Keratinocyte (primary cell): ENCODE results near the gene APEH.

Experiments
- CTCF ChIP-seq, 3 experiments: IDR thresholded peaks in 1 of 3; conservative IDR thresholded peaks in 1 of 3; optimal IDR thresholded peaks in 1 of 3; 2 replicates in 2 of 3; 3 replicates in 1 of 3; pipeline versions ENCODE3 to v1.5.1; 2011; ENCODE audit warnings: low read length in 3 of 3, mild to moderate bottlenecking in 3 of 3, moderate library complexity in 2 of 3, control low read depth in 1 of 3, inconsistent platforms in 1 of 3; ENCODE audit not compliant: insufficient read depth in 2 of 3; ENCODE audit errors: extremely low read depth in 1 of 3
- EZH2 ChIP-seq: IDR thresholded peaks from one replicate; pipeline ENCODE4 v1.6.1; 2012; ENCODE audit warnings: inconsistent platforms, mild to moderate bottlenecking, low read length, moderate library complexity

DNA sequence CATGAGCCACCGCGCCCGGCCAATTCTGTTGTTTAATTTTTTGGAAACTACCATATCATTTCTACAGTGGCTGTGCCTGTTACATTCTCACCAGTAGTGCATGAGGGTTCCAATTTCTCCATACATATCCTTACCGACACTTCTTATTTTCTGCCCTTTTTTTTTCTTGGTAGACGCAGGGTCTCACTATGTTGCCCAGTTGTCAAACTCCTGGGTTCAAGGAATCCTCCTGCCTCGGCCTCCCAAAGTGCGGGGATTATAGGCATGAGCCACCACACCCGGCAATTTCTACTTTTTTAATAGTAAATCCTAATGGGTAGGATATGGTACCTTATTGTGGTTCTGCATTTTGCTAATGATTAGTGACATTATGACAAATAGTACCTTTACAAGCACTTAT lies 35.7 kb downstream of the APEH start:
- no peak for TF ChIP-seq CTCF (optimal IDR thresholded peaks at IDR 0.05 in 1 of 3, IDR thresholded peaks at IDR 0.05 in 1 of 3, conservative IDR thresholded peaks at IDR 0.05 in 1 of 3; ENCODE audit: extremely low read depth in 1 of 3, insufficient read depth in 2 of 3, low read length in 3 of 3)
- TF ChIP-seq EZH2: no peak
